ENCODE data around the gene OR2F1.

GRCh38 chr7:143967398-143967797 is 12.8 kb downstream of the OR2F1 start:
- TF ChIP-seq CTCF (IDR thresholded peaks at IDR 0.05) = no peak
- TF ChIP-seq POLR2A (IDR thresholded peaks at IDR 0.05) = no peak
